ENCODE data around the gene ATF1. TPM values are rescaled to one million over a fixed set of nuclear protein-coding genes. Genes with fewer than 3 reads are reported as not detected.

The ATF1 gene
- total RNA-seq, 4 donors from 2014 or later = 14.9 to 24.9 (median 20.5) TPM

- intact Hi-C loops (cut with DNase I; ENCODE audit: low total_unique reads) = no loop called here
- DNase-seq (ENCODE audit: low spot score in 2 of 2) = no peak
- H3K4me3 ChIP-seq (ENCODE audit: low read depth, poor library complexity, severe bottlenecking) = no peak overlapping the region
- no peak for TF ChIP-seq POLR2A (IDR thresholded peaks at IDR 0.05)
- no peak for TF ChIP-seq CTCF (IDR thresholded peaks at IDR 0.05)
- 82 to 92% methylated on average over 3 of the region's 3 CpGs for WGBS, 2 donors
Measured at GRCh38 chr12:50733706-50734105, 30.2 kb upstream of the ATF1 start.

- no peak overlapping the region for H3K4me3 ChIP-seq (ENCODE audit: low read depth, poor library complexity, severe bottlenecking)
- intact Hi-C loops (cut with DNase I; ENCODE audit: low total_unique reads) = no loop called here
- TF ChIP-seq POLR2A (IDR thresholded peaks at IDR 0.05) (no peak), CTCF (IDR thresholded peaks at IDR 0.05) (no peak)
- 81% methylated on average over 10 of the region's 10 CpGs for WGBS, 2 donors
- DNase-seq (ENCODE audit: low spot score in 2 of 2) = no peak
Measured at GRCh38 chr12:50734409-50735263, 29.3 kb upstream of the ATF1 start.

- no peak overlapping the region for H3K4me3 ChIP-seq (ENCODE audit: low read depth, poor library complexity, severe bottlenecking)
- DNase-seq (ENCODE audit: low spot score in 2 of 2) = peak in 1 of 2 donors; percentile 63
- 93 to 94% methylated on average over 7 of the region's 7 CpGs for WGBS, 2 donors
- TF ChIP-seq CTCF (IDR thresholded peaks at IDR 0.05) = no peak
- intact Hi-C loops (cut with DNase I; ENCODE audit: low total_unique reads) = no loop called here
Measured at GRCh38 chr12:50739611-50740010, 24.3 kb upstream of the ATF1 start.

- WGBS, 2 donors = 76% methylated on average over 2 of the region's 2 CpGs
- intact Hi-C loops (cut with DNase I; ENCODE audit: low total_unique reads) = no loop called here
- H3K4me3 ChIP-seq (ENCODE audit: low read depth, poor library complexity, severe bottlenecking) = no peak overlapping the region
Measured at GRCh38 chr12:50740307-50740706, 23.6 kb upstream of the ATF1 start.

GRCh38 chr12:50742776-50743175 is 21.1 kb upstream of the ATF1 start:
- intact Hi-C loops (cut with DNase I; ENCODE audit: low total_unique reads) = no loop called here
- H3K4me3 ChIP-seq (ENCODE audit: low read depth, poor library complexity, severe bottlenecking) = no peak overlapping the region
- no peak for DNase-seq (ENCODE audit: low spot score in 2 of 2)
- WGBS, 2 donors = 96 to 98% methylated on average over 7 of the region's 7 CpGs
- no peak for TF ChIP-seq POLR2A (IDR thresholded peaks at IDR 0.05)
- TF ChIP-seq CTCF (IDR thresholded peaks at IDR 0.05) = no peak

More at GRCh38 chr12:50740307-50740706, 23.6 kb upstream of the ATF1 start:
- no peak for TF ChIP-seq CTCF (IDR thresholded peaks at IDR 0.05)
- TF ChIP-seq POLR2A (IDR thresholded peaks at IDR 0.05) = no peak
- peak in 1 of 2 donors; percentile 20 for DNase-seq (ENCODE audit: low spot score in 2 of 2)
